GM21360 (cell line): ENCODE data around the gene ERMP1.
"Not testable (repeated sequence)": the region's sequence is repeated elsewhere in the genome, so short reads cannot be mapped to it uniquely, and the experiment has no call there.

Source experiments
- ATAC-seq: cut with Tn5 transposase; IDR thresholded peaks from one replicate; pipeline ENCODE4 v1.9.1; 2021; ENCODE audit warnings: mild to moderate bottlenecking, moderate library complexity; ENCODE audit not compliant: unreplicated experiment

ERMP1 gene

DNA sequence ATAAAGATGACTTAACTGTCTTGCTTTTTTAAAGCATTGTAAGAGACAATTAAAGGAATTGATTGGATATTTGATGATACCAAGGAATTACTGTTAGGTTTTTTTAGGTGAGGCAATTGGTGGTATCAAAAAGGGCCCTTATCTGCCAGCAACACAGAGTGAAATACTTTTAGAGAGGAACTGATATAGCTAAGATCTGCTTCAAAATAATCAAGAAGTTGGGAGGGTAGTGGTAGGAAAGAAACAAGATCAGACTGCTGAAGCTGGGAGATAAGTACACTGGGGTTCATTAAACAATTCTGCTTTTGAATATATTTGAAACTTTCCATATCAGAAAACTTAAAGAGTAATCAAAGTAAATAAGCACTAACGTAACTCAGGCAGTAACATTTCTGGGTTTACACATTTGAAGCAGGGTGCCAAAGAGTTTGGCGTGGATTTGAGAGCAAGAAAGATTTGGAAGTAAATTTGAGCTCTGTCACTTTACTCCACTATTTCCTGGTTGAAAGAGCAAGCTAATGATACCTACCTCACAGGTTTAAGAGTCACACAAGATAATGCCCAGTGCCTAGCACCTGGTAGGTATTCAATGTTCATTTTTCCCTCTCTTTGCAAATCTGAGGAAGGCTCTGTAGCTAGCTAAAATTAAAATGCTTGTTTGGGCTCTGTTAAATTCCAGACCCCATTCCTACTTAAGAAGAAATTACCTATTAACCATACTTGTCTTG is 6.9 kb downstream of the ERMP1 start:
- ATAC-seq: no peak

DNA sequence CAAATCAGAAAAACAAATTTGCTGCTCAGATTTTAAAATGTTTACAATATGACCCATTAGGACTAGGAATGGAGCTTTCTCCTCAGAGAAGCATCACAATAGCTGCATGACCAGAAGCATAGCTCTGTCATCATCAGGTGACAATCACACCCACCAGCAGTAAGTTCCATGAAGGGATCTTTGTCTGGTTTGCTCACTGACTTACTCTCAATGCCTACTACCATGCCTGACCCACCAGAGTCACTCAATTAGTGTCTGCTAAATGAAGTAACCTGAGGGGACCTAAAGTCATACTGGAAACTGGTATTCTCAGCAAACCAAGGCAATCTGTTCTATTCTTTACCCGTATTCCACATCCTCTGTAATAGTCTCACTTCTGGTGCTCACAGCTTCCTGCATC is 7.7 kb downstream of the ERMP1 start:
- ATAC-seq: no peak

DNA sequence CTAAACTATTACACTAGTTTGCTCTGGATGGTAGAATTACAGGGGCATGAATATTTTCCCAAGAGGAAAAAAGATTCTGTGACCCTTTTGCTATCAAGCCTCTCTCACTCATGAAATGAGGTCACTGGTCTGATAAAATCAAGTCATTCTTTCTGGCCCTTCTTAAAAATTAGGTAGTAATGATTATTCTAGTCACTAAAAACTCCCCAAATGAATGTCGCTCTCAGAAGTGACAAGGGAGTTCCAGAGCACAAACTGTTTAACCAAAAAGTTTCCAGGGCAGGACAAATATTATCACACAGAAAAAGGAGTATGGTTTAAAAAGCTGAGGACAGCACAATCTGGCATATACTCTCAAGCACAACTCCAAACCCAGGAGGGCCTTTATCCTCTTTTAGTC is 12.5 kb downstream of the ERMP1 start:
- no peak for ATAC-seq

DNA sequence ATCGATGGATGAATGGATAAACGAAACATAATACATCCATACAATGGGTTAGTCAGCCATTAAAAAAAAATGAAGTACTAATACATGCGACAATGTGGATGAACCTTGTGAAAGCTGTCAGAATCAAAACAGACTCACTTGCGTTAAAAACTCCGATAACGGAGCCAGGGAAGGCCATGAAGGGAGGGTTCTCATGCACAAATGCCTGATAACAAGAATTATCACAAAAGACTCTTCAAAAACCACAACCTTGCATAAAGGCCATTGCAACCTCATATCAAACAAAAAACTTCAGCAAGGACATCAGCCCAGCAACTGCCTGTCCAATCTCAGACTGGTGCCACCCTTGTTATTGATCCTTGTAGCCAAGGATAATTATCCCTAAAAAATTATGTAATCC is 13.7 kb downstream of the ERMP1 start:
- no peak for ATAC-seq

DNA sequence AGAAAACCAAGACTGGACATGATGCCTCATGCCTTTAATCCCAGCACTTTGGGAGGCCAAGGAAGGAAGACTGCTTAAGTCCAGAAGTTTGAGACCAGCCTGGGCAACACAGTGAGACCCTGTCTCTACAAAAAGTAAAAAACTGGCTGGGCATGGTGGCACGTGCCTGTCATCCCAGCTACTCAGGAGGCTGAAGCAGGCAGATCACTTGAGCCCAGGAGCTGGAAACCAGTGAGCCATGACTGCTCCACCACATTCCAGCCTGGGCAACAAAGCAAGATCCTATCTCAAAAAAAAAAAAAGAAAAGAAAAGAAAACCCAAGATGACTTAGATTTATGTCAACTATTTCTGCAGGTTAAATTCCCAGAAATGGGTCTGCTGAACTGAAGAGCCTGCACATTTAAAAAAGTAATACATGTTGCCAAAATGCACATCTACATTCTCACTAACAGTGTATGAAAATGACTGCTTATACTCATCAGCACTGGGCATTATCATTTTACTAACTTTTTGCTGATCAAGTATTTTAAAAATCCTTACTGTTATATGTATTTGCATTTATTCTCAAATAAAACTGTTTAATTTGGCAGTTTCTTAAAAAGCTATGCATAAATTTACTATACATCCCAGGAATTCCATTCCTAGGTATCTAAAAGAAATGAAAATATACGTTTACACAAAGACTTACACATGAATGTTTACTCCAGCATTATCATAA is 14.3 kb downstream of the ERMP1 start:
- ATAC-seq: no peak

GRCh38 chr9:5817862-5818261 is 15.1 kb downstream of the ERMP1 start:
- no peak for ATAC-seq

DNA sequence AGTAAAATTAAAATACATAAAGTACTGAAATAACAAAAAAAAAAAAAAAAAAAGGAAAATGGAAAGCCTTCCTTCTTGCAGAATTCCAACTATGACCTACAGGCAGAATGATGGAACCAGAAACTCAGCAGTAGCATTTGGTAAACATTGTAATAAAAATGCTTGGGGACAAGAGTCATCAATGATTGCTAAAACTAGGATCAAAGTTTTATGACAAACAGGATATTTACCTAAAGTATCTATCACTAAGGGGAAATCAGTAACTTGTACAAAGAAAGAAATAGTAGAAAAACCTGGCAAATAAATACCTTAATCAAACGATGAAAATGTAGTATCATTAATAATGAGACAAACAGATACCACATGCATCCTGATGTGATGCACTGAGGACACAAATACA is 17.5 kb downstream of the ERMP1 start:
- ATAC-seq: no peak

DNA sequence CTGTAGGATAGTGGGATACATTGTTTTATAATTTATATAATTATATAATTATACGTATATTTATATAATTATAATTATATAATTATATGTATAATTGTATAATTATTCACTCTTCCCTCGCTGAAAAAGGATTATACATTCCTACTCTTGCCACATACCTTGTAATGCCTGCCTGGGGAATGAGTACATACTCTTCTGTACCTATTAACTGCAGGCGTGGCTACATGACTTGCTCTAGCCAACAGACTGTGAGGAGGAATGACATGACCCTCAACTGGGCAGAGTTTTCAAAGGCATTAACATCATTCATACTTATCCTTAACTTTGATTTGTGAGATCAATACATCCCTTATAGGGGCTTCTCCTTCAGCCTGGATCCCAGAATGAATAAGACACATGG is 19.1 kb downstream of the ERMP1 start:
- no peak for ATAC-seq

- no peak for ATAC-seq
Measured at GRCh38 chr9:5811751-5812150, 21.2 kb downstream of the ERMP1 start.

GRCh38 chr9:5805478-5805877 is 27.4 kb downstream of the ERMP1 start:
- ATAC-seq: no peak

- ATAC-seq: no peak
Measured at GRCh38 chr9:5801739-5802113, 31.2 kb downstream of the ERMP1 start.

- no peak for ATAC-seq
Measured at GRCh38 chr9:5800969-5801738, 31.8 kb downstream of the ERMP1 start.

- ATAC-seq: not testable (repeated sequence)
Measured at GRCh38 chr9:5800378-5800777, 32.5 kb downstream of the ERMP1 start.

- ATAC-seq: no peak
Measured at GRCh38 chr9:5799314-5799713, 33.6 kb downstream of the ERMP1 start.

DNA sequence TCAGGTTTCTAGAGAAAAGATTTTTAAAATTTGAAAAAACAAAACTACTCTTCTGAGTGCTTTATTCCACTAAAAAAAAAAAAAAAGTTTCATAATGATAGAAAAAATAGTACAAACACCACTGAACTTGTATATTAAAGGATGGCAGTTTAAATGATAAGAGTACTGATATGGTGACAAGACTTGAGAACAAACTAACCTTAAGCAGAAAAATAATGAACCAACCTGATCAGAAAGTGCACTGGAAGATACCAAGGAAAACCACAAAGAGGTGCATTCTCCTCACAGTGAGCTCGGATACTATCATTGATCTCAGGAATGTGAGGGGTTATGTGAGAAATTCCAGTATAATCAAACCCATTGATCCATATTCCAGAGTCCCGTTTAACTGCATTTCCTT is 34.3 kb downstream of the ERMP1 start:
- no peak for ATAC-seq

DNA sequence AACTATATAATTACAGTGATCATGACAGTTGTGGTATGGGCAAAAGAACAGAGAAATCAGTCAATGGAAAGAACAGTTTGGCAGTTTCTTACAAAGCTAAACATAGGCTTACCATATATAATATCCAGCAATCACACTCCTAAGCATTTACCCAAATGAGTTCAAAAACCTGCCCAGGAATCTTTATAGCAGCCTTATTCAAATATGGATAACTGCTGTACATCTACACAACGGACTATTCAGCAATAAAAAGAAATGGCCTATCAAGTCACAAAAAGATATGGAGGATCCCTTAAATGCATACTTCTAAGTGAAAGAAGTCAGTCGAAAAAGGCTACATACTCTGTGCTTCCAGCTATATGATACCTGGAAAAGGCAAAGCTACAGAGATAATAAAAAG is 36.6 kb downstream of the ERMP1 start:
- no peak for ATAC-seq

DNA sequence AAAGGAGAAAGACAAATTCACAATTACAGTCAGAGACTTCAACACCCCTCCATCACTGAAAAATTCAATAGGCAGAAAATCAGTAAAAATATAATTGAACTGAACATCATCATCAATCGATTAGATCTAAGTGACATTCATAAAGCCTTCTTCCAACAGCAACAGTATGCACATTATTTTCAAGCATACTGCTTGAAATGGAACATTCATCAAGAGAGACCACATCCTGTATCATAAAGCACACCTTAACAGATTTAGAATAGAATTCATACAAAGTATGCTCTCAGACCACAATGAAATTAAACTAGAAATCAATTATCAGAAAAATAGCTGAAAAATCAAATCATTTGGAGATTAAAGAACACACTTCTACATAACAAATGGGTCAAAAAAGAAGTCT is 39.1 kb downstream of the ERMP1 start:
- ATAC-seq: no peak

DNA sequence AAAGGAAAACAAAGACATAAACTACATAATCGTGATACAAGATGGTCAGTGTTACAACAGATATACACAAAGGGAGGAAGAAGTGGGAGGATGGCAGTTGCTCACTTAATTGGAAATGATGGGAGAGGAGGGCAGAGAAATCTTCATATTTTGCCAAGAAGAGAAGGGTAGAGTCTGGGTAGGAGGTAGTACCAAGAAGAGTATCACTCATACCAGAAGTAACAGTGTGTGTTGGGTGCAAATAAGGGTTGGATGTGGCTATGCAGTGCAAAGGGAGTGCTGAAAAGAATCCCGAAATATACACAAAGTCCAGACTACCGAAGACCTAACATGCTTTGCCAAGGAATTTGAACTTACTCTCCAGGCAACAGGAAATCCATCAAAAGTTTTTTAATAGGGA is 41.0 kb downstream of the ERMP1 start:
- ATAC-seq: no peak

GRCh38 chr9:5790923-5791322 is 42.0 kb downstream of the ERMP1 start:
- no peak for ATAC-seq

GRCh38 chr9:5789489-5789888 is 43.4 kb downstream of the ERMP1 start:
- no peak for ATAC-seq

DNA sequence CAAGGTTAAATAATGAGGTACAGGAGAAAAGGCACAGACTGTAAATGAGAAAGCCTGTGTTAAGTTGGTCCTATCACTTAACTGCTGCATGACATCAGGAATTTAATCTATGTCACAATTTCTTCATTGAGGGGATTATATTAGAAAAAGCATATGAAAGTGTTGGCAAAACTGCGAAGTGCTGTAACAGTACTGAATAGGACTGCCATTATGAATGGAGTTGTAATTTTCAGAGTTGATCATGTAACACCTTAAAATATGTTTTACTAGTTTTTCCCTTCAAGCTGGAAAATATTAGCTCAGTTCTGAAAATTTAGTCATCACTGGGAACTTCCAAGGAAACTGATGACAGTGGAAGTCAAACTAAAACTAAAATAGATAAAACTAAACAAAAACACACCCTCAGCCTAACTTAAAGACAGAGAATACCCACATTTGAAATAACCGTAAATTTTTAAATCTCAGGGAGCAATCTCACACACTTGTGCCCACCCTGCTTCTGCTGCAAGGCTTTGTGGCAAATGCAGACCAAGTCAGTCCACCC is 45.1 kb downstream of the ERMP1 start:
- ATAC-seq: no peak

DNA sequence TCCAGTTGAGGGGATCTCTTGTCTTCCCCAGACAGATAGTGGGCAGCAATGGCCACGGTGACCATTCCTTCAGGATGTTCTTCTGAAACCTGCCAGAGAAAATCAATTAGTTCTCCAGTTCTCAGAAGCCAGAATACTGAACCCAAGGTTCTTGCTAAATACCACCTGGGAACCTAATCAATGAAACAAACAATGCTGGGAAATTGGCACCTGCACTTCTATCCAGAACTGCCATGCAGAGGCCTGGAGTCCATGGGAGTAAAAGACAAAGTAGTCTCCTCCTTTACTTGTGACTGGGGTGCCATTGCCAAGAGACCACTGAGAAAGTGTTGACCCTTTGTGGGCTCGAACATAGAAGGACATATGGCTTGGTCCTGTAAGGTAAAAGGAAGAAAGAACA is 45.7 kb downstream of the ERMP1 start:
- no peak for ATAC-seq
